Ascending aorta (tissue), 2 donors: Measurements from ENCODE around the gene MYO5C. TPM values are rescaled to one million over a fixed set of nuclear protein-coding genes. Genes with fewer than 3 reads are reported as not detected.

Experiments used
- DNase-seq, 2 donors: peaks; one replicate each; pipeline ENCODE4 v3.0.0-alpha.2; 2019; ENCODE audit warnings: low spot score in 2 of 2
- H3K27ac ChIP-seq, 2 donors: fragments of 200-600 bp; sonication (generic); one replicate each; pipeline ENCODE4 v1.5.1; 2016 to 2017; ENCODE audit warnings: mild to moderate bottlenecking in 1 of 2
- H3K27me3 ChIP-seq: fragments of 200-600 bp; sonication (generic); one replicate; pipeline ENCODE4 v1.5.1; 2017
- H3K36me3 ChIP-seq, 2 donors: fragments of 200-600 bp; sonication (generic); one replicate each; pipeline ENCODE4 v1.5.1; 2016
- H3K4me1 ChIP-seq, 2 donors: fragments of 200-600 bp; sonication (generic); one replicate each; pipeline ENCODE4 v1.5.1; 2016 to 2017; ENCODE audit warnings: mild to moderate bottlenecking in 1 of 2
- H3K4me3 ChIP-seq, 2 donors: fragments of 200-600 bp; sonication (generic); one replicate each; pipeline ENCODE4 v1.5.1; 2016 to 2017; ENCODE audit warnings: mild to moderate bottlenecking in 1 of 2
- H3K9me3 ChIP-seq, 2 donors: fragments of 200-600 bp; sonication (generic); one replicate each; pipeline ENCODE4 v1.5.1; 2016
- intact Hi-C: fragments of 100-400 bp; cut with DNase I; formaldehyde crosslinking; loops from one replicate; pipeline ENCODE4 v1.15.1; 2023
- total RNA-seq: library from RNA; depleted of rRNA; stranded (reverse); fragments of >200 nt; gene quantifications from one replicate; pipeline ENCODE4 v1.1.0, GENCODE V29; 2016
- TF ChIP-seq, protein P1 (sequence below), 3 experiments: fragments of 200-600 bp in 2 of 3; fragments of 450-650 bp in 1 of 3; sonication (generic) in 2 of 3; IDR thresholded peaks; one replicate each; pipeline ENCODE4 v1.5.1; 2016 to 2019; ENCODE audit warnings: antibody characterized with exemption in 3 of 3, mild to moderate bottlenecking in 1 of 3, moderate library complexity in 1 of 3

The MYO5C gene
- total RNA-seq, 1 donor from 2014 or later, result 11.0 TPM

GRCh38 chr15:52256930-52257733, 38.5 kb downstream of the MYO5C start:
- Histone ChIP-seq H3K27ac (no peak overlapping the region), H3K4me3 (no peak overlapping the region), H3K9me3 (no peaks in the 10 kb centered on the region), H3K27me3 (no peaks in the 10 kb centered on the region), H3K36me3 (no peaks in the 10 kb centered on the region), H3K4me1 (peaks cover 0 to 14% of the 10 kb centered on the region in 2 donors)
- TF ChIP-seq, protein P1, sequence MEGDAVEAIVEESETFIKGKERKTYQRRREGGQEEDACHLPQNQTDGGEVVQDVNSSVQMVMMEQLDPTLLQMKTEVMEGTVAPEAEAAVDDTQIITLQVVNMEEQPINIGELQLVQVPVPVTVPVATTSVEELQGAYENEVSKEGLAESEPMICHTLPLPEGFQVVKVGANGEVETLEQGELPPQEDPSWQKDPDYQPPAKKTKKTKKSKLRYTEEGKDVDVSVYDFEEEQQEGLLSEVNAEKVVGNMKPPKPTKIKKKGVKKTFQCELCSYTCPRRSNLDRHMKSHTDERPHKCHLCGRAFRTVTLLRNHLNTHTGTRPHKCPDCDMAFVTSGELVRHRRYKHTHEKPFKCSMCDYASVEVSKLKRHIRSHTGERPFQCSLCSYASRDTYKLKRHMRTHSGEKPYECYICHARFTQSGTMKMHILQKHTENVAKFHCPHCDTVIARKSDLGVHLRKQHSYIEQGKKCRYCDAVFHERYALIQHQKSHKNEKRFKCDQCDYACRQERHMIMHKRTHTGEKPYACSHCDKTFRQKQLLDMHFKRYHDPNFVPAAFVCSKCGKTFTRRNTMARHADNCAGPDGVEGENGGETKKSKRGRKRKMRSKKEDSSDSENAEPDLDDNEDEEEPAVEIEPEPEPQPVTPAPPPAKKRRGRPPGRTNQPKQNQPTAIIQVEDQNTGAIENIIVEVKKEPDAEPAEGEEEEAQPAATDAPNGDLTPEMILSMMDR (IDR thresholded peaks at IDR 0.05), result no peak
- no peak for DNase-seq
- intact Hi-C loops, result loop anchor here (1.0 to 10.0 kb wide), 3 partner anchors 80 to 478 kb away; partner anchors contain the start of gene ARPP19

- H3K4me1 ChIP-seq, result peaks cover 0 to 8% of the 10 kb centered on the region in 2 donors
- intact Hi-C loops, result loop anchor here (1.0 to 10.0 kb wide), 3 partner anchors 81 to 479 kb away; partner anchors contain the start of gene ARPP19
- H3K4me3 ChIP-seq, result no peak overlapping the region
- no peaks in the 10 kb centered on the region for H3K9me3 ChIP-seq
- TF ChIP-seq, protein P1 (IDR thresholded peaks at IDR 0.05), result peak; percentile 72 to 75 (median 73)
- H3K27ac ChIP-seq, result no peak overlapping the region
- no peaks in the 10 kb centered on the region for H3K27me3 ChIP-seq
- DNase-seq, result peak; percentile 21 to 91
- H3K36me3 ChIP-seq, result no peaks in the 10 kb centered on the region
Observed at GRCh38 chr15:52256366-52256765, 39.2 kb downstream of the MYO5C start.

- TF ChIP-seq, protein P1 (IDR thresholded peaks at IDR 0.05), result no peak
- H3K27me3 ChIP-seq, result no peaks in the 10 kb centered on the region
- DNase-seq, result no peak
- peaks cover 0 to 7% of the 10 kb centered on the region in 2 donors for H3K4me1 ChIP-seq
- intact Hi-C loops, result loop anchor here (1.0 to 10.0 kb wide), 3 partner anchors 81 to 479 kb away; partner anchors contain the start of gene ARPP19
- H3K36me3 ChIP-seq, result no peaks in the 10 kb centered on the region
- no peak overlapping the region for H3K4me3 ChIP-seq
- no peak overlapping the region for H3K27ac ChIP-seq
- no peaks in the 10 kb centered on the region for H3K9me3 ChIP-seq
Observed at GRCh38 chr15:52255935-52256334, 39.7 kb downstream of the MYO5C start.

DNA sequence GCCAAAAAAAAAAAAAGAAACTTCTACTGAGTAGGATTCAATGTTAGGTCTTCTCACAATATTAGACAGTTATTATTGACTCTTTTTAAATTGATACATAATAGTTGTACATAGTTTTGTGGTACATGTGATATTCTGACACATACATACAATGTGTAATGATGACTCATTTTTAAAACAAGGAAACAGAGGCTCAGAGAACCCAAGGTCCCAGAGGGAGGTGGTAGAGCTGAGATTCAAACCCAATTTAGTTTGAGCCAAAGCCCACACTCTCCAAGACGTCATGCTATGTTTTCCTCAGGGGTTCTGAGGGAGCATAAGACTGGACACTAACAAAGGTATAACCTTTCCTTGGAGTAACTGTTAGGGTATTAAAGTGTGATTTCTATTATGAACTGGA, 40.6 kb downstream of the MYO5C start:
- no peaks in the 10 kb centered on the region for H3K9me3 ChIP-seq
- H3K27me3 ChIP-seq, result no peaks in the 10 kb centered on the region
- peaks cover 0 to 7% of the 10 kb centered on the region in 2 donors for H3K4me1 ChIP-seq
- intact Hi-C loops, result loop anchor here (5.0 to 10.0 kb wide), 2 partner anchors 82 to 310 kb away; partner anchors contain the start of gene ARPP19
- H3K36me3 ChIP-seq, result no peaks in the 10 kb centered on the region
- DNase-seq, result no peak
- TF ChIP-seq, protein P1 (IDR thresholded peaks at IDR 0.05), result no peak
- no peak overlapping the region for H3K27ac ChIP-seq
- H3K4me3 ChIP-seq, result no peak overlapping the region

DNA sequence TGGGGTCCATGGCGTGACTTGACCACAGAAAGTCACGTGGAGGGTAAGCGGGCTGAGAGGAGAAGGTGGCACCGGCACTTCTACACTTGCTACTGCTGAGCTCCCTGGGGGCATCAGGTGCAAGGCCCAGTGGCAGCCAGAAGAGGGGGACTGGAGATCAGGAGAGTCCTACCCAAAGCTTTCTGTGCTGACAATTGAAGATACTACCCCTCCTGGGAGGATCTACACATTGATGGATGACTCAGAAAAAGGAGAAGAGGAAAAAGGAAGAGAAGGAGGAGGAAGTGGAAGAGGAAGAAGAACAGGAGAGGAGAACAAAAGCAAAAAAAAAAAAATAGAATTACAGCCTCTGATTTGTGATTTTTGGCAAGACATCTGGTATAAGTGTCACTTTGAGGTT, 41.2 kb downstream of the MYO5C start:
- Histone ChIP-seq H3K27ac (no peak overlapping the region), H3K27me3 (no peaks in the 10 kb centered on the region), H3K36me3 (no peaks in the 10 kb centered on the region), H3K4me3 (no peak overlapping the region), H3K4me1 (peaks cover 0 to 7% of the 10 kb centered on the region in 2 donors), H3K9me3 (no peaks in the 10 kb centered on the region)
- TF ChIP-seq, protein P1 (IDR thresholded peaks at IDR 0.05), result no peak
- DNase-seq, result no peak
- intact Hi-C loops, result loop anchor here (5.0 to 10.0 kb wide), 2 partner anchors 72 to 310 kb away; partner anchors contain the start of gene ARPP19
